ENCODE measurements around the gene MATCAP1. TPM values are rescaled to one million over a fixed set of nuclear protein-coding genes. Genes with fewer than 3 reads are reported as not detected.

The MATCAP1 gene
- total RNA-seq, 5 donors from 2014 or later (not counting 1 experiment from before 2014, with no cell fraction given): 11.3 to 16.5 (median 14.8) TPM

DNA sequence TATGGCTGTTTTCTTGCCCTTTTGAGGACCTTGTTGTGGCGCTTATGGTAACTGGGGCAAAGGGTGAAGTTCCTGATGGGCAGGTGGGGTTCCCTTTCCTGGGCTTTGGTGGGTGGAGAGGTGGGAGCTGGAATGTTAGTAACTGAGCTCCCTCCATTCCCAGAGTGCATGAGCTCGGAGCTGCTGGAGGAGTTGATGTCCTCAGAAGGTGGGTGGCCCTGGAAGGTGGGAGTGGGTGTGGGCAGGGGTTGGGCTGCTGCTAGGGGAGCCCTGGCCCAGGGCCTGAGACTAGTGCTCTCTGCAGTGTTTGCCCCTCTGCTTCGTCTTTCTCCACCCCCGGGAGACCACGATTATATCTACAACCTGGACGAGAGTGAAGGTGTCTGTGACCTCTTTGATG lies 13.9 kb upstream of the MATCAP1 start:
- WGBS (ENCODE audit: insufficient coverage): 79% methylated on average over 5 of the region's 6 CpGs
- Histone ChIP-seq H3K4me1 (ENCODE audit: control insufficient read depth in 1 of 2, extremely low read depth in 1 of 2, insufficient read depth in 2 of 2, low read length in 2 of 2) (peaks cover 0 to 42% of the 10 kb centered on the region in 2 experiments), H3K27me3 (replicated peaks in 1 of 2; ENCODE audit: control insufficient read depth in 2 of 2, extremely low read depth in 1 of 2, insufficient read depth in 2 of 2, low read length in 1 of 2) (no peaks in the 10 kb centered on the region), H3K4me3 (ENCODE audit: control insufficient read depth in 1 of 2, extremely low read depth in 1 of 2, low read length in 1 of 2) (no peak overlapping the region), H3K9me3 (no peaks in the 10 kb centered on the region), H3K36me3 (ENCODE audit: control insufficient read depth in 2 of 2, extremely low read depth in 1 of 2, insufficient read depth in 1 of 2, low read length in 1 of 2) (peaks cover 27 to 74% of the 10 kb centered on the region in 2 donors), H3K27ac (ENCODE audit: low read length) (no peak overlapping the region)
- H3K9me3 Mint-ChIP-seq: no peaks in the 10 kb centered on the region
- H3K27ac Mint-ChIP-seq: no peak overlapping the region
- ATAC-seq (replicated peaks in 1 of 4) (no peak), DNase-seq (no peak)
- H3K4me3 Mint-ChIP-seq: no peak overlapping the region
- ChIA-PET CTCF (interaction anchor here in 1 of 2 donors (0.5 to 1.2 kb wide), 3 partner anchors 19 to 42 kb away, joined by 3 to 5 read pairs (median 4); no protein-coding TSS in a partner anchor), POLR2A (no interaction called here)
- H3K4me1 Mint-ChIP-seq: peaks cover 29 to 44% (median 31%) of the 10 kb centered on the region in 3 donors
- no peaks in the 10 kb centered on the region for H3K27me3 Mint-ChIP-seq
- peaks cover 23% of the 10 kb centered on the region for H3K36me3 Mint-ChIP-seq

GRCh38 chr16:67196881-67197280 lies 13.1 kb upstream of the MATCAP1 start:
- H3K9me3 Mint-ChIP-seq: no peaks in the 10 kb centered on the region
- POLR2A ChIA-PET: interaction anchor here in 1 of 2 donors (0.7 kb wide), 1 partner anchor 259 kb away, joined by 4 read pairs; no protein-coding TSS in a partner anchor
- H3K4me3 Mint-ChIP-seq: peak overlapping the region in 1 of 3 donors; percentile 1
- Histone ChIP-seq H3K4me1 (ENCODE audit: control insufficient read depth in 1 of 2, extremely low read depth in 1 of 2, insufficient read depth in 2 of 2, low read length in 2 of 2) (peaks cover 0 to 49% of the 10 kb centered on the region in 2 experiments), H3K9me3 (no peaks in the 10 kb centered on the region), H3K27me3 (replicated peaks in 1 of 2; ENCODE audit: control insufficient read depth in 2 of 2, extremely low read depth in 1 of 2, insufficient read depth in 2 of 2, low read length in 1 of 2) (no peaks in the 10 kb centered on the region), H3K4me3 (ENCODE audit: control insufficient read depth in 1 of 2, extremely low read depth in 1 of 2, low read length in 1 of 2) (no peak overlapping the region), H3K27ac (ENCODE audit: low read length) (no peak overlapping the region), H3K36me3 (ENCODE audit: control insufficient read depth in 2 of 2, extremely low read depth in 1 of 2, insufficient read depth in 1 of 2, low read length in 1 of 2) (peaks cover 20 to 66% of the 10 kb centered on the region in 2 donors)
- peaks cover 23% of the 10 kb centered on the region for H3K36me3 Mint-ChIP-seq
- H3K4me1 Mint-ChIP-seq: peaks cover 34 to 49% (median 36%) of the 10 kb centered on the region in 3 donors
- no peaks in the 10 kb centered on the region for H3K27me3 Mint-ChIP-seq
- WGBS (ENCODE audit: insufficient coverage): 100% methylated on average over 1 of the region's 1 CpG
- no peak for DNase-seq
- peak overlapping the region in 1 of 2 donors; percentile 55 for H3K27ac Mint-ChIP-seq
- CTCF ChIA-PET: no interaction called here
- no peak for ATAC-seq (replicated peaks in 1 of 4)

DNA sequence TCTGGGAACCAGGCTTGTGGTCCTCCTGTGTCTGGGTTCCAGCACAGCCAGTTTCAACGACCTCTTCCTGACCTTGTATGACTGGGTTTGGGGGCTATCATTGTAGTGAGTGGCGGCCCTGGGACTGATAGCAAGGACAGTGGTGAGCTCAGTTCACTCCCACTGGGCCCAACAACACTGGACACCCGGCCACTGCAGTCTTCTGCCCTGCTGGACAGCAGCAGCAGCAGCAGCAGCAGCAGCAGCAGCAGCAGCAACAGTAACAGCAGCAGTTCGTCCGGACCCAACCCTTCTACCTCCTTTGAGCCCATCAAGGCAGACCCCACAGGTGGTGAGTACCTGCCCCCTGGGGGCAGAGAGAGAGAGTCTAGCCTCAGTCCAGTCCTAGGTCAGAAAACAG lies 11.9 kb upstream of the MATCAP1 start:
- H3K4me1 Mint-ChIP-seq: peaks cover 42 to 56% (median 43%) of the 10 kb centered on the region in 3 donors
- WGBS (ENCODE audit: insufficient coverage): 98% methylated on average over 4 of the region's 5 CpGs
- Histone ChIP-seq H3K4me3 (ENCODE audit: control insufficient read depth in 1 of 2, extremely low read depth in 1 of 2, low read length in 1 of 2) (no peak overlapping the region), H3K36me3 (ENCODE audit: control insufficient read depth in 2 of 2, extremely low read depth in 1 of 2, insufficient read depth in 1 of 2, low read length in 1 of 2) (peaks cover 18 to 56% of the 10 kb centered on the region in 2 donors), H3K27me3 (replicated peaks in 1 of 2; ENCODE audit: control insufficient read depth in 2 of 2, extremely low read depth in 1 of 2, insufficient read depth in 2 of 2, low read length in 1 of 2) (no peaks in the 10 kb centered on the region), H3K4me1 (ENCODE audit: control insufficient read depth in 1 of 2, extremely low read depth in 1 of 2, insufficient read depth in 2 of 2, low read length in 2 of 2) (peaks cover 5 to 57% of the 10 kb centered on the region in 2 experiments), H3K9me3 (no peaks in the 10 kb centered on the region), H3K27ac (ENCODE audit: low read length) (no peak overlapping the region)
- POLR2A ChIA-PET: no interaction called here
- H3K4me3 Mint-ChIP-seq: no peak overlapping the region
- no peak overlapping the region for H3K27ac Mint-ChIP-seq
- no peaks in the 10 kb centered on the region for H3K27me3 Mint-ChIP-seq
- DNase-seq: no peak
- ATAC-seq (replicated peaks in 1 of 4): no peak
- H3K36me3 Mint-ChIP-seq: peaks cover 23% of the 10 kb centered on the region
- H3K9me3 Mint-ChIP-seq: no peaks in the 10 kb centered on the region
- CTCF ChIA-PET: interaction anchor here in 1 of 2 donors (0.5 kb wide), 1 partner anchor 186 kb away, joined by 3 read pairs; no protein-coding TSS in a partner anchor

GRCh38 chr16:67194260-67194659 lies 10.5 kb upstream of the MATCAP1 start:
- H3K36me3 ChIP-seq (ENCODE audit: control insufficient read depth in 2 of 2, extremely low read depth in 1 of 2, insufficient read depth in 1 of 2, low read length in 1 of 2): peaks cover 18 to 49% of the 10 kb centered on the region in 2 donors
- Mint-ChIP-seq H3K36me3 (peaks cover 23% of the 10 kb centered on the region), H3K27me3 (no peaks in the 10 kb centered on the region), H3K9me3 (no peaks in the 10 kb centered on the region), H3K27ac (peak overlapping the region in 1 of 2 donors; percentile 28), H3K4me1 (peaks cover 42 to 56% (median 43%) of the 10 kb centered on the region in 3 donors), H3K4me3 (peak overlapping the region; percentile 39 to 91 (median 87))
- POLR2A ChIA-PET: interaction anchor here in 1 of 2 donors (0.6 kb wide), 1 partner anchor 312 kb away, joined by 3 read pairs; no protein-coding TSS in a partner anchor
- ATAC-seq (replicated peaks in 1 of 4) (no peak), DNase-seq (no peak)
- H3K4me1 ChIP-seq (ENCODE audit: control insufficient read depth in 1 of 2, extremely low read depth in 1 of 2, insufficient read depth in 2 of 2, low read length in 2 of 2): peaks cover 5 to 57% of the 10 kb centered on the region in 2 experiments
- H3K27me3 ChIP-seq (replicated peaks in 1 of 2; ENCODE audit: control insufficient read depth in 2 of 2, extremely low read depth in 1 of 2, insufficient read depth in 2 of 2, low read length in 1 of 2): peaks cover 0 to 5% of the 10 kb centered on the region in 2 experiments
- CTCF ChIA-PET: interaction anchor here (0.7 kb wide), 2 partner anchors 21 to 141 kb away, joined by 3 to 5 read pairs; no protein-coding TSS in a partner anchor
- no peaks in the 10 kb centered on the region for H3K9me3 ChIP-seq
- H3K27ac ChIP-seq (ENCODE audit: low read length): no peak overlapping the region
- H3K4me3 ChIP-seq (ENCODE audit: control insufficient read depth in 1 of 2, extremely low read depth in 1 of 2, low read length in 1 of 2): no peak overlapping the region
- 100% methylated on average over 3 of the region's 6 CpGs for WGBS (ENCODE audit: insufficient coverage)

GRCh38 chr16:67193536-67193935 lies 9.8 kb upstream of the MATCAP1 start:
- ATAC-seq (replicated peaks in 1 of 4): no peak
- POLR2A ChIA-PET: no interaction called here
- peaks cover 0 to 9% of the 10 kb centered on the region in 2 experiments for H3K27me3 ChIP-seq (replicated peaks in 1 of 2; ENCODE audit: control insufficient read depth in 2 of 2, extremely low read depth in 1 of 2, insufficient read depth in 2 of 2, low read length in 1 of 2)
- DNase-seq: no peak
- peaks cover 5 to 57% of the 10 kb centered on the region in 2 experiments for H3K4me1 ChIP-seq (ENCODE audit: control insufficient read depth in 1 of 2, extremely low read depth in 1 of 2, insufficient read depth in 2 of 2, low read length in 2 of 2)
- peaks cover 42 to 56% (median 43%) of the 10 kb centered on the region in 3 donors for H3K4me1 Mint-ChIP-seq
- H3K36me3 ChIP-seq (ENCODE audit: control insufficient read depth in 2 of 2, extremely low read depth in 1 of 2, insufficient read depth in 1 of 2, low read length in 1 of 2): peaks cover 18 to 49% of the 10 kb centered on the region in 2 donors
- peak overlapping the region; percentile 67 to 79 for H3K27ac Mint-ChIP-seq
- peak overlapping the region; percentile 78 to 91 (median 87) for H3K4me3 Mint-ChIP-seq
- CTCF ChIA-PET: interaction anchor here (0.7 kb wide), 2 partner anchors 22 to 140 kb away, joined by 3 to 5 read pairs; no protein-coding TSS in a partner anchor
- H3K27me3 Mint-ChIP-seq: no peaks in the 10 kb centered on the region
- H3K9me3 Mint-ChIP-seq: no peaks in the 10 kb centered on the region
- H3K27ac ChIP-seq (ENCODE audit: low read length): peak overlapping the region; percentile 74
- H3K4me3 ChIP-seq (ENCODE audit: control insufficient read depth in 1 of 2, extremely low read depth in 1 of 2, low read length in 1 of 2): peak overlapping the region in 1 of 2 donors; percentile 33
- H3K9me3 ChIP-seq: no peaks in the 10 kb centered on the region
- H3K36me3 Mint-ChIP-seq: peaks cover 23% of the 10 kb centered on the region

GRCh38 chr16:67192781-67193361 lies 9.1 kb upstream of the MATCAP1 start:
- Histone ChIP-seq H3K27me3 (replicated peaks in 1 of 2; ENCODE audit: control insufficient read depth in 2 of 2, extremely low read depth in 1 of 2, insufficient read depth in 2 of 2, low read length in 1 of 2) (peaks cover 0 to 11% of the 10 kb centered on the region in 2 experiments), H3K4me3 (ENCODE audit: control insufficient read depth in 1 of 2, extremely low read depth in 1 of 2, low read length in 1 of 2) (peak overlapping the region; percentile 88 to 98), H3K27ac (ENCODE audit: low read length) (peak overlapping the region; percentile 74), H3K4me1 (ENCODE audit: control insufficient read depth in 1 of 2, extremely low read depth in 1 of 2, insufficient read depth in 2 of 2, low read length in 2 of 2) (peaks cover 5 to 57% of the 10 kb centered on the region in 2 experiments), H3K36me3 (ENCODE audit: control insufficient read depth in 2 of 2, extremely low read depth in 1 of 2, insufficient read depth in 1 of 2, low read length in 1 of 2) (peaks cover 11 to 43% of the 10 kb centered on the region in 2 donors), H3K9me3 (no peaks in the 10 kb centered on the region)
- no peaks in the 10 kb centered on the region for H3K27me3 Mint-ChIP-seq
- peak overlapping the region; percentile 78 to 91 (median 87) for H3K4me3 Mint-ChIP-seq
- DNase-seq (peak in 2 of 35 experiments; percentile 23 to 28), ATAC-seq (replicated peaks in 1 of 4) (no peak)
- no peaks in the 10 kb centered on the region for H3K9me3 Mint-ChIP-seq
- ChIA-PET POLR2A (no interaction called here), CTCF (interaction anchor here (0.6 to 0.7 kb wide), 2 partner anchors 288 to 293 kb away, joined by 3 read pairs; partner anchors contain the start of gene ATP6V0D1 (in 1 of the 2))
- peak overlapping the region; percentile 67 to 79 for H3K27ac Mint-ChIP-seq
- WGBS (ENCODE audit: insufficient coverage): 23% methylated on average over 13 of the region's 17 CpGs
- H3K4me1 Mint-ChIP-seq: peaks cover 42 to 56% (median 43%) of the 10 kb centered on the region in 3 donors
- peaks cover 23% of the 10 kb centered on the region for H3K36me3 Mint-ChIP-seq

Measured in T-cell (primary cell).